Natural killer cell (primary cell): ENCODE data around the gene PIK3R4. TPM values are rescaled to one million over a fixed set of nuclear protein-coding genes. Genes with fewer than 3 reads are reported as not detected.
A peak's percentile ranks its signal among the peaks of the same experiment; 100 is the strongest.

ENCODE experiments used
- ATAC-seq, 3 donors: fragments of 150-1000 bp in 2 of 3; fragments of 200-7000 bp in 1 of 3; cut with Tn5 transposase; 1 replicate in 1 of 3; 2 replicates in 2 of 3; pipeline ENCODE4 v1.10.0; 2021; ENCODE audit warnings: mild to moderate bottlenecking in 2 of 3, moderate library complexity in 2 of 3
- DNase-seq, 2 donors: peaks; one replicate each; pipeline versions ENCODE4 v3.0.0 to v3.0.0-alpha.2; 2013 to 2021; ENCODE audit warnings: mixed read lengths in 1 of 2
- H3K27ac ChIP-seq: one replicate; pipeline ENCODE4 v1.5.1; 2013; ENCODE audit warnings: mild to moderate bottlenecking, low read length
- H3K27me3 ChIP-seq: one replicate; pipeline ENCODE4 v1.6.1; 2013; ENCODE audit warnings: low read length; ENCODE audit not compliant: control insufficient read depth, insufficient read depth
- H3K36me3 ChIP-seq: one replicate; pipeline ENCODE4 v1.6.1; 2013; ENCODE audit warnings: low read length; ENCODE audit not compliant: control insufficient read depth, insufficient read depth
- H3K4me1 ChIP-seq: one replicate; pipeline ENCODE4 v1.6.1; 2013; ENCODE audit warnings: low read length; ENCODE audit not compliant: control insufficient read depth, insufficient read depth
- H3K4me3 ChIP-seq: one replicate; pipeline ENCODE4 v1.5.1; 2013; ENCODE audit warnings: low read length
- H3K9me3 ChIP-seq: one replicate; pipeline ENCODE4 v1.6.1; 2013; ENCODE audit warnings: low read length; ENCODE audit not compliant: control insufficient read depth, insufficient read depth
- H3K27ac Mint-ChIP-seq, 2 donors: one replicate each; pipeline ENCODE4 v1.8.0; 2022; ENCODE audit warnings: mild to moderate bottlenecking in 2 of 2, mixed read lengths in 2 of 2, moderate library complexity in 1 of 2
- H3K27me3 Mint-ChIP-seq, 2 donors: one replicate each; pipeline ENCODE4 v1.8.0; 2022; ENCODE audit warnings: low read depth in 2 of 2, mixed read lengths in 2 of 2
- H3K36me3 Mint-ChIP-seq: one replicate; pipeline ENCODE4 v1.8.0; 2022; ENCODE audit warnings: mixed read lengths
- H3K4me1 Mint-ChIP-seq, 2 donors: one replicate each; pipeline ENCODE4 v1.8.0; 2022; ENCODE audit warnings: mixed read lengths in 2 of 2
- H3K4me3 Mint-ChIP-seq: one replicate; pipeline ENCODE4 v1.8.0; 2022; ENCODE audit warnings: mild to moderate bottlenecking, moderate library complexity, mixed read lengths
- H3K9me3 Mint-ChIP-seq, 2 donors: one replicate each; pipeline ENCODE4 v1.8.0; 2022; ENCODE audit warnings: mixed read lengths in 2 of 2
- CTCF ChIP-seq: fragments of 200-600 bp; IDR thresholded peaks from one replicate; pipeline ENCODE4 v1.8.0; 2022; ENCODE audit warnings: antibody characterized with exemption
- WGBS: methylation state at CpG from one replicate; pipeline ENCODE4 v1.1.7; 2013; ENCODE audit warnings: missing lambda C conversion rate; ENCODE audit not compliant: insufficient coverage; 5-methylcytosine and 5-hydroxymethylcytosine counted together
- intact Hi-C: fragments of 100-400 bp; cut with micrococcal nuclease; formaldehyde crosslinking; loops from one replicate; pipeline ENCODE4 v1.14.2; 2022
- total RNA-seq, 4 donors: library from RNA; stranded (reverse); fragments of 120-200 nt in 1 of 4; gene quantifications; one replicate each; pipeline versions ENCODE4 v1.2.3 to v1.2.4, GENCODE V29; 2013 to 2022

Gene PIK3R4
- total RNA-seq, 3 donors from 2014 or later (not counting 1 experiment from before 2014, with no cell fraction given) = 14.3 to 20.8 (median 17.0) TPM

DNA sequence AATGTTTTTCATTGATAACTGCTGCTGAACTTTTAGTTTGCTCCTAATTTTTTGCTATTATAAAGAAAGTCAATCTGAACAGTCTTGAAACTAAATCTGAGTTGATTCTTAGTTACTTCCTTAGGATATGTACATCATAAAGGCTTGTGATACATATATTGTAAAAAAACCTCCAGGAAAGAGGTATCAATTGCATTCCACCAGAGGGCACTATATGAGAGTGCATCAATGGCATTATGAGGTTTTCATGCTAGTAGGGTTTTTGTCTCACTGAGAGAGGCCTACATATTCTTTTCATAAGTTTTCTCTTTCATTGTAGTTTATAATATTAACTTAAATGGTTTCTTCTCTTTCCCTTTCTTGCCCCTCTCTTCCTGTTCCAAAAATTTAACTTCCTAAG is 46.9 kb downstream of the PIK3R4 start:
- Mint-ChIP-seq H3K27ac (no peak overlapping the region), H3K4me3 (no peak overlapping the region), H3K9me3 (no peaks in the 10 kb centered on the region), H3K36me3 (peaks cover 32% of the 10 kb centered on the region), H3K27me3 (no peaks in the 10 kb centered on the region), H3K4me1 (no peaks in the 10 kb centered on the region)
- Histone ChIP-seq H3K9me3 (no peaks in the 10 kb centered on the region), H3K36me3 (peaks cover 40% of the 10 kb centered on the region), H3K27ac (no peak overlapping the region), H3K4me3 (no peak overlapping the region), H3K27me3 (no peaks in the 10 kb centered on the region), H3K4me1 (no peaks in the 10 kb centered on the region)
- ATAC-seq (peak in 2 of 3 donors; percentile 37 to 52), DNase-seq (peak in 1 of 2 donors; percentile 36)
- intact Hi-C loops = no loop called here
- peak; percentile 38 for TF ChIP-seq CTCF

DNA sequence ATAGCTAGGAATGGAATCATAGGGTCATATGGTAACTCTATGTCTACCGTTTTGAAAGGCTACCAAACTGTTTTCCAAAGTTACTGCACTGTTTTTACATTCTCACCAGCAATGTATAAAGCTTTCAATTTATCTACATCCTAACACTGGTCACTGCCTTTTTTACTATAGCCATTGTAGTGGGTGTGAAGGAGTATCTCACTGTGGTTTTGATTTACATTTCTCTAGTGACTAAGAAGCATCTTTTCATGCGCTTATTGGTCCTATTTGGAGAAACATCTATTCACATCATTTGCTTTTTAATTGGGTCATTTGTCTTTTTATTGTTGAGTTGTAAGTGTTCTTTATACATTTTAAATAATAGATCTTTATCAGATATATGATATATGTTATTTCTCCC is 53.3 kb downstream of the PIK3R4 start:
- H3K36me3 ChIP-seq = peaks cover 37% of the 10 kb centered on the region
- H3K27me3 ChIP-seq = no peaks in the 10 kb centered on the region
- H3K9me3 ChIP-seq = no peaks in the 10 kb centered on the region
- WGBS = no CpG with 5 or more reads among the region's 2 CpGs
- ATAC-seq (no peak), DNase-seq (no peak)
- no peaks in the 10 kb centered on the region for H3K4me1 ChIP-seq
- Mint-ChIP-seq H3K36me3 (peaks cover 14% of the 10 kb centered on the region), H3K4me3 (no peak overlapping the region), H3K27ac (no peak overlapping the region), H3K9me3 (no peaks in the 10 kb centered on the region), H3K4me1 (peaks cover 0 to 7% of the 10 kb centered on the region in 2 donors), H3K27me3 (no peaks in the 10 kb centered on the region)
- no peak overlapping the region for H3K27ac ChIP-seq
- H3K4me3 ChIP-seq = no peak overlapping the region
- TF ChIP-seq CTCF = no peak
- intact Hi-C loops = no loop called here

- H3K4me3 Mint-ChIP-seq = no peak overlapping the region
Measured at GRCh38 chr3:130692455-130692854, 54.2 kb downstream of the PIK3R4 start.

More at GRCh38 chr3:130692455-130692854, 54.2 kb downstream of the PIK3R4 start:
- H3K36me3 Mint-ChIP-seq = peaks cover 6% of the 10 kb centered on the region
- no peaks in the 10 kb centered on the region for H3K27me3 Mint-ChIP-seq
- Histone ChIP-seq H3K27ac (no peak overlapping the region), H3K4me1 (no peaks in the 10 kb centered on the region), H3K9me3 (no peaks in the 10 kb centered on the region), H3K36me3 (peaks cover 32% of the 10 kb centered on the region), H3K27me3 (no peaks in the 10 kb centered on the region), H3K4me3 (no peak overlapping the region)
- intact Hi-C loops = no loop called here
- 100% methylated on average over 1 of the region's 1 CpG for WGBS
- DNase-seq (no peak), ATAC-seq (no peak)
- H3K27ac Mint-ChIP-seq = no peak overlapping the region
- no peaks in the 10 kb centered on the region for H3K9me3 Mint-ChIP-seq
- no peak for TF ChIP-seq CTCF
- peaks cover 0 to 7% of the 10 kb centered on the region in 2 donors for H3K4me1 Mint-ChIP-seq
